Measurements from ENCODE around the gene MROH7. TPM values are rescaled to one million over a fixed set of nuclear protein-coding genes. Genes with fewer than 3 reads are reported as not detected.

The MROH7 gene
- total RNA-seq, 1 donor from 2014 or later, result under 0.01 TPM

DNA sequence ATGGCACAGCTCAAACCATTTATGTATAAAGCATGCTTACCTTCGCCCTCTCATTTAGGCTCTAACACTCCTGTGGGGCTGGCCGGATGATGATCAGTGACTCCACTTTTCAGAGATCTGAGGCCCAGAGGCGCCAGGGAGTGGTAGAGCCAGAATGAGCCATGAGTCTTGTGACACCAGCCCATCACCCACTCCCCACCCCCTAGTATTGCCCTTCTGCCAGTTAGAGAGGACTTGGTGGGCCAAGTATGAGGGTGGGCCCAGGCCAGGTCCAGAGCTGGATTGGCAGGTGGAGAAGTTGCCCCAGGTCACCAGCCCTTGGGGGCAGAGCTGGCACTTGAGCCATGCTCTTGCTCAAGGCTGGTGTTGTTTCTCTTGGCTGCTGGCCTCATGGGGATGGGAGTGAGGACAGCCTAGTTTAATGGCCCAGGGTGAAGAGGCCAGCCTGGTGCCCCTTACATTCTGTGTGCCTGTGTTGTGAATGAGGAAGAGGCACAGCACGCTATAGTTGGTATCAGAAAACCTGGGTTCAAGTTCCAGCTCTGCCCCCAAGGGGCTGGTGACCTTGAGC lies 43.8 kb downstream of the MROH7 start:
- Histone ChIP-seq H3K27me3 (ENCODE audit: control insufficient read depth, insufficient read depth, low read length) (no peaks in the 10 kb centered on the region), H3K36me3 (ENCODE audit: control insufficient read depth, insufficient read depth, low read length) (no peaks in the 10 kb centered on the region), H3K4me3 (ENCODE audit: low read depth, low read length) (no peak overlapping the region)
- FAIRE-seq (no peak), DNase-seq (ENCODE audit: low read depth) (no peak)
- TF ChIP-seq CTCF (IDR thresholded peaks at IDR 0.05; ENCODE audit: insufficient read depth, low read length, severe bottlenecking), result no peak

GRCh38 chr1:54686155-54686554 lies 44.6 kb downstream of the MROH7 start:
- H3K36me3 ChIP-seq (ENCODE audit: control insufficient read depth, insufficient read depth, low read length), result no peaks in the 10 kb centered on the region
- H3K4me3 ChIP-seq (ENCODE audit: low read depth, low read length), result no peak overlapping the region
- H3K27me3 ChIP-seq (ENCODE audit: control insufficient read depth, insufficient read depth, low read length), result no peaks in the 10 kb centered on the region
- FAIRE-seq, result no peak
- DNase-seq (ENCODE audit: low read depth), result no peak
- TF ChIP-seq CTCF (IDR thresholded peaks at IDR 0.05; ENCODE audit: insufficient read depth, low read length, severe bottlenecking), result no peak

DNA sequence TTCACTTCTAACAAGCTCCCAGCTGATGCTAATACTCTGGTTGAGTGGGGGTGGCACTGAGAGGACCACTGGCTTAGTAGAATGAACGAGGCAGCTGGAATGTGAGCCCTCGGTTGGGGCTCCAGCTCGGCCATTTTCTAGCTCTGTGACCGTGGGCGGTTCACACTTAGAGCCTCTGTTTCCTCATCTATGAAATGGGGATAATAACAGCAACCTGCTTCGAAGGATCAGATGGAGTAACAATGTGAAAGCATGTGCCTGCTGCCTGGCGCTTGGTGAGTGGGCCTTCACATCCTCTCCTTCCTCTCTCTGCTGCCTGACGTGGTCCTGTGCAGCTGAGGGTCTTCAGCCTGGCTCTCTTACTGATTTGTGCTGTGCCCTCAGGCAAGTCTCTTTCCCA lies 53.2 kb downstream of the MROH7 start:
- TF ChIP-seq CTCF (IDR thresholded peaks at IDR 0.05; ENCODE audit: insufficient read depth, low read length, severe bottlenecking), result no peak
- Histone ChIP-seq H3K27me3 (ENCODE audit: control insufficient read depth, insufficient read depth, low read length) (no peaks in the 10 kb centered on the region), H3K4me3 (ENCODE audit: low read depth, low read length) (no peak overlapping the region), H3K36me3 (ENCODE audit: control insufficient read depth, insufficient read depth, low read length) (no peaks in the 10 kb centered on the region)
- DNase-seq (ENCODE audit: low read depth) (no peak), FAIRE-seq (no peak)

- no peak for DNase-seq (ENCODE audit: low read depth)
- Histone ChIP-seq H3K4me3 (ENCODE audit: low read depth, low read length) (no peak overlapping the region), H3K36me3 (ENCODE audit: control insufficient read depth, insufficient read depth, low read length) (no peaks in the 10 kb centered on the region), H3K27me3 (ENCODE audit: control insufficient read depth, insufficient read depth, low read length) (no peaks in the 10 kb centered on the region)
- FAIRE-seq, result no peak
- no peak for TF ChIP-seq CTCF (IDR thresholded peaks at IDR 0.05; ENCODE audit: insufficient read depth, low read length, severe bottlenecking)
Observed at GRCh38 chr1:54695221-54695620, 53.6 kb downstream of the MROH7 start.

- no peak for TF ChIP-seq CTCF (IDR thresholded peaks at IDR 0.05; ENCODE audit: insufficient read depth, low read length, severe bottlenecking)
- Histone ChIP-seq H3K36me3 (ENCODE audit: control insufficient read depth, insufficient read depth, low read length) (no peaks in the 10 kb centered on the region), H3K27me3 (ENCODE audit: control insufficient read depth, insufficient read depth, low read length) (no peaks in the 10 kb centered on the region), H3K4me3 (ENCODE audit: low read depth, low read length) (no peak overlapping the region)
- no peak for FAIRE-seq
- DNase-seq (ENCODE audit: low read depth), result no peak
Observed at GRCh38 chr1:54695764-54696163, 54.2 kb downstream of the MROH7 start.

- Histone ChIP-seq H3K27me3 (ENCODE audit: control insufficient read depth, insufficient read depth, low read length) (no peaks in the 10 kb centered on the region), H3K36me3 (ENCODE audit: control insufficient read depth, insufficient read depth, low read length) (no peaks in the 10 kb centered on the region), H3K4me3 (ENCODE audit: low read depth, low read length) (no peak overlapping the region)
- no peak for FAIRE-seq
- TF ChIP-seq CTCF (IDR thresholded peaks at IDR 0.05; ENCODE audit: insufficient read depth, low read length, severe bottlenecking), result no peak
- no peak for DNase-seq (ENCODE audit: low read depth)
Observed at GRCh38 chr1:54696262-54696661, 54.7 kb downstream of the MROH7 start.
